ENCODE measurements around the gene TSPAN10. TPM values are rescaled to one million over a fixed set of nuclear protein-coding genes. Genes with fewer than 3 reads are reported as not detected.

The TSPAN10 gene
- total and polyA plus RNA-seq, 9 of the 15 experiments (the other 6 are each of a cell fraction or from before 2014, with no cell fraction given), result 0.05 to 0.31 (median 0.13) TPM; not detected in 1

GRCh38 chr17:81612172-81612970 is 24.6 kb upstream of the TSPAN10 start:
- BruUV-seq (replicated peaks), result TSS peak; percentile 4
- no peaks in the 10 kb centered on the region for H3K27me3 ChIP-seq (ENCODE audit: control insufficient read depth in 2 of 2, insufficient read depth in 2 of 2, low read length in 2 of 2)
- no peak for ATAC-seq
- H3K9ac ChIP-seq (ENCODE audit: insufficient read depth in 1 of 2, low read depth in 2 of 2, low read length in 2 of 2), result no peak overlapping the region
- TF ChIP-seq, protein P1, sequence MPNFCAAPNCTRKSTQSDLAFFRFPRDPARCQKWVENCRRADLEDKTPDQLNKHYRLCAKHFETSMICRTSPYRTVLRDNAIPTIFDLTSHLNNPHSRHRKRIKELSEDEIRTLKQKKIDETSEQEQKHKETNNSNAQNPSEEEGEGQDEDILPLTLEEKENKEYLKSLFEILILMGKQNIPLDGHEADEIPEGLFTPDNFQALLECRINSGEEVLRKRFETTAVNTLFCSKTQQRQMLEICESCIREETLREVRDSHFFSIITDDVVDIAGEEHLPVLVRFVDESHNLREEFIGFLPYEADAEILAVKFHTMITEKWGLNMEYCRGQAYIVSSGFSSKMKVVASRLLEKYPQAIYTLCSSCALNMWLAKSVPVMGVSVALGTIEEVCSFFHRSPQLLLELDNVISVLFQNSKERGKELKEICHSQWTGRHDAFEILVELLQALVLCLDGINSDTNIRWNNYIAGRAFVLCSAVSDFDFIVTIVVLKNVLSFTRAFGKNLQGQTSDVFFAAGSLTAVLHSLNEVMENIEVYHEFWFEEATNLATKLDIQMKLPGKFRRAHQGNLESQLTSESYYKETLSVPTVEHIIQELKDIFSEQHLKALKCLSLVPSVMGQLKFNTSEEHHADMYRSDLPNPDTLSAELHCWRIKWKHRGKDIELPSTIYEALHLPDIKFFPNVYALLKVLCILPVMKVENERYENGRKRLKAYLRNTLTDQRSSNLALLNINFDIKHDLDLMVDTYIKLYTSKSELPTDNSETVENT (CRISPR knock-in tag; IDR thresholded peaks at IDR 0.05), result no peak
- no peaks in the 10 kb centered on the region for H3K9me1 ChIP-seq (ENCODE audit: control insufficient read depth, insufficient read depth, low read length)
- WGBS (ENCODE audit: insufficient coverage, low coverage, missing lambda C conversion rate), result 83% methylated on average over 16 of the region's 16 CpGs
- peaks cover 86% of the 10 kb centered on the region for H3K36me3 ChIP-seq (ENCODE audit: control insufficient read depth, insufficient read depth, low read length)
- no peak for DNase-seq (ENCODE audit: extremely low read depth in 1 of 4, low spot score in 3 of 4)
- intact Hi-C loops (cut with micrococcal nuclease), result no loop called here
- H2AFZ ChIP-seq (ENCODE audit: low read depth, low read length), result no peak overlapping the region
- H4K20me1 ChIP-seq (replicated peaks; ENCODE audit: control insufficient read depth, insufficient read depth, low read length), result peaks cover 12% of the 10 kb centered on the region
- H3K4me2 ChIP-seq (ENCODE audit: insufficient read depth, low read length), result no peak overlapping the region
- no peaks in the 10 kb centered on the region for H3K4me1 ChIP-seq (replicated peaks in 1 of 2; ENCODE audit: control insufficient read depth in 2 of 2, insufficient read depth in 2 of 2, low read length in 2 of 2)
- in situ Hi-C loops (cut with MboI), result no loop called here
- ChIA-PET POLR2A (interaction anchor here (0.9 kb wide), 1 partner anchor 91 kb away, joined by 3 read pairs; the partner anchor contains the start of gene MRPL12), CTCF (ENCODE audit: low intra/inter-chr PET ratio) (no interaction called here)
- no peak for FAIRE-seq
- H3K79me2 ChIP-seq (ENCODE audit: control insufficient read depth, insufficient read depth, low read length), result peaks cover 64% of the 10 kb centered on the region
- H3K9me3 ChIP-seq (replicated peaks; ENCODE audit: control insufficient read depth, insufficient read depth, low read depth, low read length), result no peaks in the 10 kb centered on the region
- H3K27ac ChIP-seq (ENCODE audit: extremely low read depth, low read depth, low read length), result no peak overlapping the region
- no peak overlapping the region for H3K4me3 ChIP-seq
